ENCODE results near the gene SP8.

Gene SP8

GRCh38 chr7:20749906-20750305 lies 36.8 kb downstream of the SP8 start (continued):
- no peak for TF ChIP-seq TCF4 (CRISPR knock-in tag; IDR thresholded peaks at IDR 0.05; ENCODE audit: borderline replicate concordance)

DNA sequence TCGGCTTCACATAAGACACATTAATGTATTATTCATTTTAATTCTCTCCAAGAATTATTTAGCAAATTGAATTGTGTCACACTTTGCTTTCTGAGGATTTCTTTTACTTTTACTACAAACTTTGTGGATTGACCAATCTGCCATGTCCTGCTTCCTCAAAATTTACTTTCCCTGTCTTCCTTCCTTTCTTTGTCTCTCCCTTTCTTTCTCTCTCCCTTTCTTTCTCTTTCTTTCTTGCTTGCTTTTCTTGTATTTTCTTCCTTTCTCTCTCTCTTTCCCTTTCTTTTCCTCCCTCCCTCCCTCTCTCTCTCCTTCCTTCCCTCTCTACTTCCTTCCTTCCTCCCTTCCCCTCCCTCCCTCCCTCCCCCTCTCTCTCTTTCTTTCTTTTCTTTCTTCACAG lies 37.8 kb downstream of the SP8 start:
- no peak for TF ChIP-seq ESRRG (CRISPR knock-in tag; IDR thresholded peaks at IDR 0.05)
- no peak for TF ChIP-seq CREB5 (CRISPR knock-in tag; IDR thresholded peaks at IDR 0.05; ENCODE audit: low read depth)
- no peak for TF ChIP-seq ZFP3 (CRISPR knock-in tag; IDR thresholded peaks at IDR 0.05)
- no peak for TF ChIP-seq BACH2 (CRISPR knock-in tag; IDR thresholded peaks at IDR 0.05; ENCODE audit: borderline replicate concordance)
- TF ChIP-seq ZNF8 (CRISPR knock-in tag; IDR thresholded peaks at IDR 0.05), result no peak
- TF ChIP-seq CSDC2 (CRISPR knock-in tag; IDR thresholded peaks at IDR 0.05), result no peak
- no peak for TF ChIP-seq TSHZ2 (CRISPR knock-in tag; IDR thresholded peaks at IDR 0.05)
- TF ChIP-seq, protein P1, sequence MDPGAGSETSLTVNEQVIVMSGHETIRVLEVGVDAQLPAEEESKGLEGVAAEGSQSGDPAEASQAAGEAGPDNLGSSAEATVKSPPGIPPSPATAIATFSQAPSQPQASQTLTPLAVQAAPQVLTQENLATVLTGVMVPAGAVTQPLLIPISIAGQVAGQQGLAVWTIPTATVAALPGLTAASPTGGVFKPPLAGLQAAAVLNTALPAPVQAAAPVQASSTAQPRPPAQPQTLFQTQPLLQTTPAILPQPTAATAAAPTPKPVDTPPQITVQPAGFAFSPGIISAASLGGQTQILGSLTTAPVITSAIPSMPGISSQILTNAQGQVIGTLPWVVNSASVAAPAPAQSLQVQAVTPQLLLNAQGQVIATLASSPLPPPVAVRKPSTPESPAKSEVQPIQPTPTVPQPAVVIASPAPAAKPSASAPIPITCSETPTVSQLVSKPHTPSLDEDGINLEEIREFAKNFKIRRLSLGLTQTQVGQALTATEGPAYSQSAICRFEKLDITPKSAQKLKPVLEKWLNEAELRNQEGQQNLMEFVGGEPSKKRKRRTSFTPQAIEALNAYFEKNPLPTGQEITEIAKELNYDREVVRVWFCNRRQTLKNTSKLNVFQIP (CRISPR knock-in tag; IDR thresholded peaks at IDR 0.05; ENCODE audit: borderline replicate concordance, low read depth), result no peak
- no peak for TF ChIP-seq RARB (CRISPR knock-in tag; IDR thresholded peaks at IDR 0.05)
- no peak for TF ChIP-seq PPARA (CRISPR knock-in tag; IDR thresholded peaks at IDR 0.05; ENCODE audit: borderline replicate concordance)
- no peak for TF ChIP-seq TCF4 (CRISPR knock-in tag; IDR thresholded peaks at IDR 0.05; ENCODE audit: borderline replicate concordance)
- TF ChIP-seq OSR1 (CRISPR knock-in tag; IDR thresholded peaks at IDR 0.05), result no peak
- no peak for ATAC-seq

DNA sequence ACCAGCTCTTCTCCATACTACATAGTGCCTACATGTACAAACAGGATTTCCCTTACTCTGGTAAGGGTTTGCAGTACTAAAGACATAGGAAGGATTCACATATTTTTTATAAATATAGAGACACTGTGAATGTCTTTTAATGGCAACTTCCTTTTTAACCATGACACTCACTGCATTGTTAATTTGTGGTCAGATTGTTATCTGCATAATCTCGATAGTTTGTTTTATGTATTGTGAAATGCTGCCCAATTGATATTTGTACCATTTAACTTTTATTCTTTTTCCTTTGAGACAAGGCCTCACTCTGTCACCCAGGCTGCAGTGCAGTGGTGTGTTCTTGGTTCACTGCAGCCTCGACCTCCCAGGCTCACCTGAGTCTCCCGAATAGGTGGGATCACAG lies 39.7 kb downstream of the SP8 start:
- TF ChIP-seq SNAI2 (CRISPR knock-in tag; IDR thresholded peaks at IDR 0.05) (no peak), ZNF70 (CRISPR knock-in tag; IDR thresholded peaks at IDR 0.05) (no peak), ZC3H10 (CRISPR knock-in tag; IDR thresholded peaks at IDR 0.05) (no peak), GLIS3 (CRISPR knock-in tag; IDR thresholded peaks at IDR 0.05) (no peak), TSHZ2 (CRISPR knock-in tag; IDR thresholded peaks at IDR 0.05) (no peak), ZNF565 (CRISPR knock-in tag; conservative IDR thresholded peaks at IDR 0.05; ENCODE audit: low read depth) (no peak), BACH2 (CRISPR knock-in tag; IDR thresholded peaks at IDR 0.05; ENCODE audit: borderline replicate concordance) (no peak), RARB (CRISPR knock-in tag; IDR thresholded peaks at IDR 0.05) (no peak), ARNTL (CRISPR knock-in tag; IDR thresholded peaks at IDR 0.05; ENCODE audit: borderline replicate concordance, low read depth) (no peak), ZFP3 (CRISPR knock-in tag; IDR thresholded peaks at IDR 0.05) (no peak)
- ATAC-seq, result no peak

DNA sequence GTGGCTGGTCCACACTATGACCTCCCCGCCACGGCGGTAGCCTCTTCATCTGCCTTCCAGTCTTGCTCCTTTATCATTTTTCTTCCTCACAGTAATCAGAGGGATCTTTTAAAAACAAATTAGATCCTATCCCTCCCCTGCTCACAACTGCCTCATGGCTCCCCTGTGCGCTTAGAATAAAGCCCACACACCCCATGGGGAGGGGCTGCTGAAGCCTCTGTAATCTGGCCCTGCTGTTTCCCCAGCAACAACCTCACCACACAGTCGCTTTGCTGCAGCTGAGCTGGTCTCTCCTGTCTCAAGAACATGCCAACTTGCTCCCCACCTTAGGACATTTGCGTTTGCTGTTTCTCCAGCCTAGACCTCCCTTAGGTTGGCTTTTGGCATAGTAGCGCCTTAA lies 41.0 kb downstream of the SP8 start:
- TF ChIP-seq TSHZ2 (CRISPR knock-in tag; IDR thresholded peaks at IDR 0.05) (no peak), ZNF565 (CRISPR knock-in tag; conservative IDR thresholded peaks at IDR 0.05; ENCODE audit: low read depth) (no peak), SNAI2 (CRISPR knock-in tag; IDR thresholded peaks at IDR 0.05) (no peak), GLIS3 (CRISPR knock-in tag; IDR thresholded peaks at IDR 0.05) (no peak), PPARA (CRISPR knock-in tag; IDR thresholded peaks at IDR 0.05; ENCODE audit: borderline replicate concordance) (no peak), RARB (CRISPR knock-in tag; IDR thresholded peaks at IDR 0.05) (no peak)
- no peak; the same call in 2 of the 3 replicates for ATAC-seq
